ENCODE results near the gene BANP.
"Not testable (repeated sequence)": the region's sequence is repeated elsewhere in the genome, so short reads cannot be mapped to it uniquely, and the experiment has no call there.

The BANP gene

GRCh38 chr16:87985493-87985892 is 34.3 kb downstream of the BANP start:
- intact Hi-C loops (cut with DNase I); DNase-seq: not testable (repeated sequence)

- intact Hi-C loops (cut with DNase I); DNase-seq: not testable (repeated sequence)
These were observed 35.2 kb downstream of the BANP start for GRCh38 chr16:87986361-87986849.

- DNase-seq; intact Hi-C loops (cut with DNase I): not testable (repeated sequence)
These were observed 37.4 kb downstream of the BANP start for GRCh38 chr16:87988596-87988995.

GRCh38 chr16:87990254-87990653 is 39.0 kb downstream of the BANP start:
- DNase-seq; intact Hi-C loops (cut with DNase I): not testable (repeated sequence)

GRCh38 chr16:87992142-87992541 is 40.9 kb downstream of the BANP start:
- intact Hi-C loops (cut with DNase I); DNase-seq: not testable (repeated sequence)

GRCh38 chr16:87993901-87994300 is 42.7 kb downstream of the BANP start:
- intact Hi-C loops (cut with DNase I), result no loop called here
- DNase-seq, result no peak

- no peak for DNase-seq
- intact Hi-C loops (cut with DNase I), result no loop called here
These were observed 44.4 kb downstream of the BANP start for GRCh38 chr16:87995644-87996043.

- intact Hi-C loops (cut with DNase I), result no loop called here
- no peak for DNase-seq
These were observed 46.0 kb downstream of the BANP start for GRCh38 chr16:87996962-87997880.

- DNase-seq, result peak in 2 of 10 donors; percentile 25 to 64
- intact Hi-C loops (cut with DNase I), result not testable (repeated sequence)
These were observed 47.1 kb downstream of the BANP start for GRCh38 chr16:87998184-87998793.

- DNase-seq, result peak in 2 of 10 donors; percentile 46 to 50
- intact Hi-C loops (cut with DNase I), result not testable (repeated sequence)
These were observed 47.8 kb downstream of the BANP start for GRCh38 chr16:87998992-87999391.

GRCh38 chr16:88002211-88002610 is 51.0 kb downstream of the BANP start:
- DNase-seq, result peak in 1 of 10 donors; percentile 47
- intact Hi-C loops (cut with DNase I), result no loop called here

- intact Hi-C loops (cut with DNase I), result no loop called here
- no peak for DNase-seq
These were observed 51.5 kb downstream of the BANP start for GRCh38 chr16:88002749-88003148.

GRCh38 chr16:88003316-88003715 is 52.1 kb downstream of the BANP start:
- DNase-seq, result peak in 1 of 10 donors; percentile 50
- intact Hi-C loops (cut with DNase I), result no loop called here

- DNase-seq, result no peak
- intact Hi-C loops (cut with DNase I), result no loop called here
These were observed 52.5 kb downstream of the BANP start for GRCh38 chr16:88003736-88004135.

- intact Hi-C loops (cut with DNase I), result no loop called here
- DNase-seq, result peak in 1 of 10 donors; percentile 67
These were observed 53.2 kb downstream of the BANP start for GRCh38 chr16:88004391-88004790.

- DNase-seq, result peak in 1 of 10 donors; percentile 79
- intact Hi-C loops (cut with DNase I), result no loop called here
These were observed 53.9 kb downstream of the BANP start for GRCh38 chr16:88005181-88005581.

GRCh38 chr16:88005968-88006367 is 54.7 kb downstream of the BANP start:
- peak in 1 of 10 donors; percentile 65 for DNase-seq
- intact Hi-C loops (cut with DNase I), result no loop called here

GRCh38 chr16:88007321-88007731 is 56.1 kb downstream of the BANP start:
- peak in 5 of 10 donors; percentile 29 to 91 (median 35) for DNase-seq
- intact Hi-C loops (cut with DNase I), result no loop called here

- intact Hi-C loops (cut with DNase I), result no loop called here
- no peak for DNase-seq
These were observed 57.6 kb downstream of the BANP start for GRCh38 chr16:88008840-88009239.

- intact Hi-C loops (cut with DNase I), result no loop called here
These were observed 58.5 kb downstream of the BANP start for GRCh38 chr16:88009563-88010342.

More at GRCh38 chr16:88009563-88010342, 58.5 kb downstream of the BANP start:
- no peak for DNase-seq
